ENCODE data around the gene QSOX1. TPM values are rescaled to one million over a fixed set of nuclear protein-coding genes. Genes with fewer than 3 reads are reported as not detected.

QSOX1 gene
- total and polyA plus RNA-seq, 2 donors (not counting 3 experiments of a cell fraction or from before 2014, with no cell fraction given): 256 to 415 TPM

GRCh38 chr1:180114396-180114945, 40.2 kb upstream of the QSOX1 start:
- H3K9ac ChIP-seq (replicated peaks; ENCODE audit: extremely low read depth, insufficient read depth, low read length): no peak overlapping the region
- no peak overlapping the region for H2AFZ ChIP-seq (ENCODE audit: low read depth, low read length)
- no peaks in the 10 kb centered on the region for H3K9me3 ChIP-seq (replicated peaks; ENCODE audit: control insufficient read depth, insufficient read depth, low read length)
- FAIRE-seq (no peak), DNase-seq (ENCODE audit: low read depth, low spot score) (no peak)
- H3K4me3 ChIP-seq (replicated peaks in 1 of 3; ENCODE audit: insufficient read depth in 1 of 3, low read depth in 1 of 3, low read length in 3 of 3): no peak overlapping the region
- H3K4me1 ChIP-seq (ENCODE audit: control insufficient read depth, extremely low read depth, insufficient read depth, low read length): no peaks in the 10 kb centered on the region
- dilution Hi-C loops (cut with MboI; ENCODE audit: extremely low pct_ligation_motif_present, low sequenced_read_pairs): no loop called here
- no peaks in the 10 kb centered on the region for H3K9me1 ChIP-seq (replicated peaks; ENCODE audit: control insufficient read depth, extremely low read depth, insufficient read depth, low read length)
- H3K4me2 ChIP-seq (ENCODE audit: insufficient read depth, low read length): no peak overlapping the region
- ChIA-PET POLR2A (no interaction called here), CTCF (no interaction called here)
- peaks cover 0 to 3% of the 10 kb centered on the region in 2 experiments for H3K36me3 ChIP-seq (ENCODE audit: control insufficient read depth in 2 of 2, extremely low read depth in 1 of 2, insufficient read depth in 2 of 2, low read length in 2 of 2)
- intact Hi-C loops (cut with micrococcal nuclease): no loop called here
- no peak for TF ChIP-seq JUN (IDR thresholded peaks at IDR 0.05; ENCODE audit: borderline replicate concordance, insufficient read depth, insufficient read length, low read depth)
- no peak for TF ChIP-seq CTCF (IDR thresholded peaks at IDR 0.05; ENCODE audit: extremely low read depth in 1 of 2, insufficient read depth in 1 of 2, low read depth in 1 of 2, low read length in 2 of 2)
- TF ChIP-seq EZH2 (IDR thresholded peaks at IDR 0.05; ENCODE audit: borderline replicate concordance, low read depth, low read length, severe bottlenecking): no peak
- no peak for TF ChIP-seq POLR2AphosphoS5 (IDR thresholded peaks at IDR 0.05; ENCODE audit: insufficient read depth, low read depth, low read length)
- TF ChIP-seq MAX (IDR thresholded peaks at IDR 0.05; ENCODE audit: insufficient read depth, insufficient read length): no peak
- TF ChIP-seq GATA2 (IDR thresholded peaks at IDR 0.05; ENCODE audit: insufficient read depth, insufficient read length, low read depth, low read length): no peak
- TF ChIP-seq POLR2A (IDR thresholded peaks at IDR 0.05; ENCODE audit: low read depth, low read length): no peak
- TF ChIP-seq FOS (IDR thresholded peaks at IDR 0.05; ENCODE audit: borderline replicate concordance, insufficient read depth, low read length): no peak
- no peak for TF ChIP-seq MYC (IDR thresholded peaks at IDR 0.05; ENCODE audit: low read depth, low read length)
- no peaks in the 10 kb centered on the region for H4K20me1 ChIP-seq (replicated peaks; ENCODE audit: control insufficient read depth, extremely low read depth, insufficient read depth, low read length)
- H3K79me2 ChIP-seq (ENCODE audit: control insufficient read depth, insufficient read depth, low read length): no peaks in the 10 kb centered on the region
- no peak overlapping the region for H3K27ac ChIP-seq (ENCODE audit: insufficient read depth, low read depth, low read length)
- no TSS peak for BruUV-seq (replicated peaks)
- no peaks in the 10 kb centered on the region for H3K27me3 ChIP-seq (ENCODE audit: control insufficient read depth in 2 of 2, insufficient read depth in 2 of 2, low read length in 2 of 2)

Measured in endothelial cell of umbilical vein (primary cell).